Measurements from ENCODE around the gene RMI2. TPM values are rescaled to one million over a fixed set of nuclear protein-coding genes. Genes with fewer than 3 reads are reported as not detected.
A peak's percentile ranks its signal among the peaks of the same experiment; 100 is the strongest.

The RMI2 gene
- total RNA-seq, 2 experiments from 2014 or later, result 1.3 to 1.5 TPM

DNA sequence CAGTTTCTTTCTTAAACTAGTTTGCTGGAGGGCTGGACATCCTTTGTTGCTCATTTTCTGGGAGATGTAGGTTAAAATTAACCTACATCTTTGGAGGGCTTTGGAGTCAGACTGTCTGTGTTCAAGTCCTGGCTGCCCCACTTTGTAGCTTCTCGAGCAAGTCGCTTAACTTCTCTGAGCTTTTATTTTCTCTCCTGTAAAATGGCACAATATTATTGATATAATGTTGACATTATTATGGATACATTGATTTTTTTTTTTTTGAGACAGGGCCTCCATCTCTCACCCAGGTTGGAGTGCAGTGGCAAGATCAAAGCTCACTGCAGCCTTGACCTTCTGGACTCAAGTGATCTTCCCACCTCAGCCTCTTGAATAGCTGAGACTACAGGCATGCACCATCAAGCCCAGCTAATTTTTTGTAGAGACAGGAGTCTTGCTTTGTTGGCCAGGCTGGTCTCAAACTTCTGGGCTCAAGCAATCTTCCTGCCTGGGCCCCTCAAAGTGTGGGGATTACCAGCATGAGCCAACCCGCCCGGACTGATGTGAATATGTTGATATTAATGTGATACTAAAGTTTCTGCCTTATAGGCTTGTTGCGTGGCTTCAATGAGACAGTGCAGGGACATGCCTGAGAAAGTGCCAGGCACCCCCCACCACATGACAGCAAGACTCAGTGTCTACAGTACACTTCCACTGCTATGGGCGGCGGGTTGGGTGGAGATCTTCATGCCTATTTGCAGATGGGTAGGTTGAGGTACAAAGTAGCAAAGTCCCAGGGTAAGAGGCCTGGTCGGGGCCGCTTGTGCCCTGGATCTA is 31.6 kb upstream of the RMI2 start:
- intact Hi-C loops (cut with DNase I, micrococcal nuclease), result no loop called here
- no peaks in the 10 kb centered on the region for H3K9me3 Mint-ChIP-seq
- ATAC-seq (ENCODE audit: poor library complexity), result no peak
- H3K9me3 ChIP-seq (ENCODE audit: control insufficient read depth in 1 of 2, insufficient read depth in 1 of 2, low read length in 2 of 2), result peaks cover 0 to under 1% of the 10 kb centered on the region in 2 experiments
- TF ChIP-seq, protein P1, sequence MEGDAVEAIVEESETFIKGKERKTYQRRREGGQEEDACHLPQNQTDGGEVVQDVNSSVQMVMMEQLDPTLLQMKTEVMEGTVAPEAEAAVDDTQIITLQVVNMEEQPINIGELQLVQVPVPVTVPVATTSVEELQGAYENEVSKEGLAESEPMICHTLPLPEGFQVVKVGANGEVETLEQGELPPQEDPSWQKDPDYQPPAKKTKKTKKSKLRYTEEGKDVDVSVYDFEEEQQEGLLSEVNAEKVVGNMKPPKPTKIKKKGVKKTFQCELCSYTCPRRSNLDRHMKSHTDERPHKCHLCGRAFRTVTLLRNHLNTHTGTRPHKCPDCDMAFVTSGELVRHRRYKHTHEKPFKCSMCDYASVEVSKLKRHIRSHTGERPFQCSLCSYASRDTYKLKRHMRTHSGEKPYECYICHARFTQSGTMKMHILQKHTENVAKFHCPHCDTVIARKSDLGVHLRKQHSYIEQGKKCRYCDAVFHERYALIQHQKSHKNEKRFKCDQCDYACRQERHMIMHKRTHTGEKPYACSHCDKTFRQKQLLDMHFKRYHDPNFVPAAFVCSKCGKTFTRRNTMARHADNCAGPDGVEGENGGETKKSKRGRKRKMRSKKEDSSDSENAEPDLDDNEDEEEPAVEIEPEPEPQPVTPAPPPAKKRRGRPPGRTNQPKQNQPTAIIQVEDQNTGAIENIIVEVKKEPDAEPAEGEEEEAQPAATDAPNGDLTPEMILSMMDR (IDR thresholded peaks at IDR 0.05), result no peak
- H3K27ac Mint-ChIP-seq, result peak overlapping the region; percentile 81
- no peak overlapping the region for H3K4me3 ChIP-seq (ENCODE audit: low read length)
- H3K36me3 ChIP-seq (ENCODE audit: insufficient read depth, low read length), result no peaks in the 10 kb centered on the region
- H3K27me3 Mint-ChIP-seq, result no peaks in the 10 kb centered on the region
- no peaks in the 10 kb centered on the region for H3K27me3 ChIP-seq (ENCODE audit: control insufficient read depth in 1 of 2, insufficient read depth in 2 of 2, low read length in 2 of 2)
- ChIA-PET POLR2A (interaction anchor here (0.7 to 5.9 kb wide), 2 partner anchors 16 to 24 kb away, joined by 3 to 29 read pairs; no protein-coding TSS in a partner anchor), CTCF (no interaction called here)
- H3K4me1 ChIP-seq (ENCODE audit: insufficient read depth, low read length), result peaks cover 34% of the 10 kb centered on the region
- H3K4me1 Mint-ChIP-seq (ENCODE audit: low read depth), result peaks cover 39% of the 10 kb centered on the region
- peak overlapping the region; percentile 20 for H3K4me3 Mint-ChIP-seq
- H3K36me3 Mint-ChIP-seq (ENCODE audit: low read depth), result no peaks in the 10 kb centered on the region
- H3K27ac ChIP-seq (ENCODE audit: low read depth in 1 of 2, low read length in 2 of 2), result no peak overlapping the region
- no peak for DNase-seq

GRCh38 chr16:11314309-11314894 is 30.9 kb upstream of the RMI2 start:
- Mint-ChIP-seq H3K27me3 (no peaks in the 10 kb centered on the region), H3K4me1 (ENCODE audit: low read depth) (peaks cover 39% of the 10 kb centered on the region), H3K4me3 (no peak overlapping the region), H3K9me3 (no peaks in the 10 kb centered on the region), H3K27ac (peak overlapping the region; percentile 81), H3K36me3 (ENCODE audit: low read depth) (no peaks in the 10 kb centered on the region)
- ATAC-seq (ENCODE audit: poor library complexity) (no peak), DNase-seq (no peak)
- Histone ChIP-seq H3K36me3 (ENCODE audit: insufficient read depth, low read length) (no peaks in the 10 kb centered on the region), H3K27ac (ENCODE audit: low read depth in 1 of 2, low read length in 2 of 2) (no peak overlapping the region), H3K4me3 (ENCODE audit: low read length) (no peak overlapping the region), H3K4me1 (ENCODE audit: insufficient read depth, low read length) (peaks cover 28% of the 10 kb centered on the region), H3K27me3 (ENCODE audit: control insufficient read depth in 1 of 2, insufficient read depth in 2 of 2, low read length in 2 of 2) (no peaks in the 10 kb centered on the region), H3K9me3 (ENCODE audit: control insufficient read depth in 1 of 2, insufficient read depth in 1 of 2, low read length in 2 of 2) (peaks cover 0 to 3% of the 10 kb centered on the region in 2 experiments)
- ChIA-PET POLR2A (no interaction called here), CTCF (no interaction called here)
- TF ChIP-seq, protein P1 (IDR thresholded peaks at IDR 0.05), result no peak
- intact Hi-C loops (cut with DNase I, micrococcal nuclease), result no loop called here

GRCh38 chr16:11315510-11315909 is 29.7 kb upstream of the RMI2 start:
- peaks cover 26% of the 10 kb centered on the region for H3K4me1 ChIP-seq (ENCODE audit: insufficient read depth, low read length)
- Mint-ChIP-seq H3K27me3 (no peaks in the 10 kb centered on the region), H3K27ac (no peak overlapping the region), H3K36me3 (ENCODE audit: low read depth) (no peaks in the 10 kb centered on the region), H3K4me1 (ENCODE audit: low read depth) (peaks cover 36% of the 10 kb centered on the region), H3K9me3 (no peaks in the 10 kb centered on the region), H3K4me3 (no peak overlapping the region)
- ATAC-seq (ENCODE audit: poor library complexity), result no peak
- TF ChIP-seq, protein P1 (IDR thresholded peaks at IDR 0.05), result no peak
- no peak overlapping the region for H3K4me3 ChIP-seq (ENCODE audit: low read length)
- no peaks in the 10 kb centered on the region for H3K36me3 ChIP-seq (ENCODE audit: insufficient read depth, low read length)
- peaks cover 0 to 3% of the 10 kb centered on the region in 2 experiments for H3K9me3 ChIP-seq (ENCODE audit: control insufficient read depth in 1 of 2, insufficient read depth in 1 of 2, low read length in 2 of 2)
- ChIA-PET CTCF (no interaction called here), POLR2A (no interaction called here)
- no peaks in the 10 kb centered on the region for H3K27me3 ChIP-seq (ENCODE audit: control insufficient read depth in 1 of 2, insufficient read depth in 2 of 2, low read length in 2 of 2)
- no peak for DNase-seq
- H3K27ac ChIP-seq (ENCODE audit: low read depth in 1 of 2, low read length in 2 of 2), result no peak overlapping the region
- intact Hi-C loops (cut with DNase I, micrococcal nuclease), result no loop called here

All from CD4-positive, alpha-beta T cell (primary cell).